Naive B cell (primary cell): ENCODE data around the gene APOA5. TPM values are rescaled to one million over a fixed set of nuclear protein-coding genes. Genes with fewer than 3 reads are reported as not detected.
"Not testable (repeated sequence)": the region's sequence is repeated elsewhere in the genome, so short reads cannot be mapped to it uniquely, and the experiment has no call there.

Experiments
- ATAC-seq, 2 donors: fragments of 150-1000 bp; cut with Tn5 transposase; 2 replicates each; pipeline ENCODE4 v1.10.0; 2021; ENCODE audit warnings: low read depth in 2 of 2, mild to moderate bottlenecking in 2 of 2, moderate library complexity in 2 of 2
- DNase-seq: peaks from one replicate; pipeline ENCODE4 v3.0.0; 2022
- H3K27ac Mint-ChIP-seq, 6 donors: one replicate each; pipeline ENCODE4 v1.8.0; 2020 to 2022; ENCODE audit warnings: mild to moderate bottlenecking in 6 of 6, mixed read lengths in 6 of 6, moderate library complexity in 5 of 6, inconsistent platforms in 2 of 6
- H3K27me3 Mint-ChIP-seq, 3 donors: one replicate each; pipeline ENCODE4 v1.8.0; 2021 to 2022; ENCODE audit warnings: mixed read lengths in 3 of 3, mild to moderate bottlenecking in 1 of 3
- H3K36me3 Mint-ChIP-seq, 2 donors: one replicate each; pipeline ENCODE4 v1.8.0; 2020 to 2022; ENCODE audit warnings: mixed read lengths in 2 of 2, inconsistent platforms in 1 of 2, mild to moderate bottlenecking in 1 of 2
- H3K4me1 Mint-ChIP-seq, 3 donors: one replicate each; pipeline ENCODE4 v1.8.0; 2020 to 2022; ENCODE audit warnings: mixed read lengths in 3 of 3, inconsistent platforms in 1 of 3, mild to moderate bottlenecking in 1 of 3, moderate library complexity in 1 of 3
- H3K4me3 Mint-ChIP-seq, 8 donors: one replicate each; pipeline ENCODE4 v1.8.0; 2020 to 2022; ENCODE audit warnings: mild to moderate bottlenecking in 8 of 8, mixed read lengths in 8 of 8, moderate library complexity in 8 of 8, inconsistent platforms in 2 of 8
- H3K9me3 Mint-ChIP-seq, 7 donors: one replicate each; pipeline ENCODE4 v1.8.0; 2020 to 2022; ENCODE audit warnings: mixed read lengths in 7 of 7, mild to moderate bottlenecking in 5 of 7, inconsistent platforms in 2 of 7, moderate library complexity in 1 of 7
- polyA plus RNA-seq, 6 donors: library from polyadenylated mRNA; unstranded; fragments of 300-500 nt; fragmentation: Illumina TruSeq; gene quantifications; one replicate each; pipeline ENCODE4 v1.2.3, GENCODE V29; 2021; ENCODE audit warnings: low read depth in 6 of 6

The APOA5 gene
- polyA plus RNA-seq, 6 donors from 2014 or later: not detected

- not testable (repeated sequence) for H3K4me1 Mint-ChIP-seq, DNase-seq, H3K27ac Mint-ChIP-seq, H3K9me3 Mint-ChIP-seq, ATAC-seq, H3K36me3 Mint-ChIP-seq, H3K4me3 Mint-ChIP-seq
- H3K27me3 Mint-ChIP-seq: peaks cover 12 to 22% (median 21%) of the 10 kb centered on the region in 3 donors
Observed at GRCh38 chr11:116801662-116802061, 10.0 kb upstream of the APOA5 start.

- Mint-ChIP-seq H3K4me3 (no peak overlapping the region), H3K27ac (no peak overlapping the region), H3K4me1 (no peaks in the 10 kb centered on the region), H3K9me3 (no peaks in the 10 kb centered on the region), H3K36me3 (no peaks in the 10 kb centered on the region), H3K27me3 (peaks cover 12 to 26% (median 22%) of the 10 kb centered on the region in 3 donors)
- ATAC-seq (no peak), DNase-seq (no peak)
Observed at GRCh38 chr11:116800610-116801009, 8.9 kb upstream of the APOA5 start.

- peaks cover 8 to 24% (median 19%) of the 10 kb centered on the region in 3 donors for H3K27me3 Mint-ChIP-seq
- ATAC-seq (no peak), DNase-seq (no peak)
- H3K9me3 Mint-ChIP-seq: no peaks in the 10 kb centered on the region
- no peak overlapping the region for H3K4me3 Mint-ChIP-seq
- H3K36me3 Mint-ChIP-seq: no peaks in the 10 kb centered on the region
- H3K27ac Mint-ChIP-seq: no peak overlapping the region
- H3K4me1 Mint-ChIP-seq: no peaks in the 10 kb centered on the region
Observed at GRCh38 chr11:116798368-116798767, 6.7 kb upstream of the APOA5 start.

GRCh38 chr11:116797816-116798215 lies 6.1 kb upstream of the APOA5 start:
- H3K9me3 Mint-ChIP-seq: no peaks in the 10 kb centered on the region
- ATAC-seq (no peak), DNase-seq (no peak)
- no peak overlapping the region for H3K4me3 Mint-ChIP-seq
- H3K27ac Mint-ChIP-seq: no peak overlapping the region
- peaks cover 0 to 4% (median 0%) of the 10 kb centered on the region in 3 donors for H3K4me1 Mint-ChIP-seq
- H3K27me3 Mint-ChIP-seq: peaks cover 12 to 24% (median 16%) of the 10 kb centered on the region in 3 donors
- no peaks in the 10 kb centered on the region for H3K36me3 Mint-ChIP-seq

- DNase-seq: no peak
- no peaks in the 10 kb centered on the region for H3K36me3 Mint-ChIP-seq
- no peak overlapping the region for H3K27ac Mint-ChIP-seq
- H3K4me3 Mint-ChIP-seq: no peak overlapping the region
- H3K27me3 Mint-ChIP-seq: peaks cover 8 to 24% (median 9%) of the 10 kb centered on the region in 3 donors
- no peak for ATAC-seq
- no peaks in the 10 kb centered on the region for H3K9me3 Mint-ChIP-seq
- peaks cover 0 to 5% (median under 1%) of the 10 kb centered on the region in 3 donors for H3K4me1 Mint-ChIP-seq
Observed at GRCh38 chr11:116796548-116796947, 4.9 kb upstream of the APOA5 start.

- no peak for DNase-seq
- no peaks in the 10 kb centered on the region for H3K36me3 Mint-ChIP-seq
- no peak overlapping the region for H3K27ac Mint-ChIP-seq
- H3K4me1 Mint-ChIP-seq: peaks cover 6 to 10% (median 9%) of the 10 kb centered on the region in 3 donors
- no peak overlapping the region for H3K4me3 Mint-ChIP-seq
- no peak for ATAC-seq
- no peaks in the 10 kb centered on the region for H3K9me3 Mint-ChIP-seq
- peaks cover 5 to 24% (median 18%) of the 10 kb centered on the region in 3 donors for H3K27me3 Mint-ChIP-seq
Observed at GRCh38 chr11:116794851-116795250, 3.2 kb upstream of the APOA5 start.

GRCh38 chr11:116793772-116794097 lies 2.1 kb upstream of the APOA5 start:
- peaks cover 5 to 19% (median 18%) of the 10 kb centered on the region in 3 donors for H3K27me3 Mint-ChIP-seq
- no peak for ATAC-seq
- H3K27ac Mint-ChIP-seq: peak overlapping the region in 1 of 6 donors; percentile 18
- H3K36me3 Mint-ChIP-seq: no peaks in the 10 kb centered on the region
- no peak overlapping the region for H3K4me3 Mint-ChIP-seq
- DNase-seq: no peak
- no peaks in the 10 kb centered on the region for H3K9me3 Mint-ChIP-seq
- H3K4me1 Mint-ChIP-seq: peaks cover 7 to 13% (median 10%) of the 10 kb centered on the region in 3 donors

GRCh38 chr11:116792869-116793771 lies 1.4 kb upstream of the APOA5 start:
- no peak overlapping the region for H3K4me3 Mint-ChIP-seq
- H3K27me3 Mint-ChIP-seq: peaks cover 5 to 18% (median 15%) of the 10 kb centered on the region in 3 donors
- peak overlapping the region in 1 of 6 donors; percentile 18 for H3K27ac Mint-ChIP-seq
- H3K4me1 Mint-ChIP-seq: peaks cover 13 to 19% (median 16%) of the 10 kb centered on the region in 3 donors
- H3K36me3 Mint-ChIP-seq: no peaks in the 10 kb centered on the region
- DNase-seq (no peak), ATAC-seq (no peak)
- no peaks in the 10 kb centered on the region for H3K9me3 Mint-ChIP-seq

- no peaks in the 10 kb centered on the region for H3K36me3 Mint-ChIP-seq
- peak overlapping the region in 2 of 6 donors; percentile 6 to 82 for H3K27ac Mint-ChIP-seq
- peaks cover 5 to 18% (median 15%) of the 10 kb centered on the region in 3 donors for H3K27me3 Mint-ChIP-seq
- H3K4me1 Mint-ChIP-seq: peaks cover 16 to 20% (median 17%) of the 10 kb centered on the region in 3 donors
- DNase-seq (no peak), ATAC-seq (no peak)
- no peak overlapping the region for H3K4me3 Mint-ChIP-seq
- no peaks in the 10 kb centered on the region for H3K9me3 Mint-ChIP-seq
Observed at GRCh38 chr11:116792144-116792868, 627 bp upstream of the APOA5 start.

- H3K27ac Mint-ChIP-seq: peak overlapping the region in 1 of 6 donors; percentile 47
- H3K4me3 Mint-ChIP-seq: peak overlapping the region in 6 of 8 donors; percentile 6 to 72 (median 42)
- no peaks in the 10 kb centered on the region for H3K36me3 Mint-ChIP-seq
- peaks cover 22 to 31% (median 27%) of the 10 kb centered on the region in 3 donors for H3K4me1 Mint-ChIP-seq
- DNase-seq (peak; percentile 59), ATAC-seq (peak; percentile 35 to 42)
- H3K9me3 Mint-ChIP-seq: no peaks in the 10 kb centered on the region
- peaks cover 5 to 10% (median 9%) of the 10 kb centered on the region in 3 donors for H3K27me3 Mint-ChIP-seq
Observed at GRCh38 chr11:116791002-116791812, 472 bp downstream of the APOA5 start.

GRCh38 chr11:116790167-116791001 lies 1.3 kb downstream of the APOA5 start:
- Mint-ChIP-seq H3K27me3 (peaks cover 5 to 10% (median 9%) of the 10 kb centered on the region in 3 donors), H3K27ac (no peak overlapping the region), H3K36me3 (peaks cover 2% of the 10 kb centered on the region in 2 donors), H3K9me3 (no peaks in the 10 kb centered on the region), H3K4me1 (peaks cover 22 to 34% (median 30%) of the 10 kb centered on the region in 3 donors), H3K4me3 (peak overlapping the region in 2 of 8 donors; percentile 35 to 72)
- DNase-seq (no peak), ATAC-seq (no peak)

GRCh38 chr11:116788975-116789374 lies 2.7 kb downstream of the APOA5 start:
- Mint-ChIP-seq H3K36me3 (peaks cover 13 to 14% of the 10 kb centered on the region in 2 donors), H3K27me3 (peaks cover 0 to 9% (median 5%) of the 10 kb centered on the region in 3 donors), H3K4me1 (peaks cover 27 to 41% (median 36%) of the 10 kb centered on the region in 3 donors), H3K9me3 (no peaks in the 10 kb centered on the region), H3K27ac (peak overlapping the region in 3 of 6 donors; percentile 16 to 98 (median 93)), H3K4me3 (peak overlapping the region in 7 of 8 donors; percentile 71 to 99 (median 98))
- ATAC-seq (no peak), DNase-seq (no peak)
